COLO668 (cell line): ENCODE results near the gene HMGCL.
"Not testable (repeated sequence)": the region's sequence is repeated elsewhere in the genome, so short reads cannot be mapped to it uniquely, and the experiment has no call there.

Source experiments
- DNase-seq: peaks from one replicate; lab custom pipeline; 2025; ENCODE audit not compliant: unreplicated experiment; lab: John Stamatoyannopoulos, UW

HMGCL gene

DNA sequence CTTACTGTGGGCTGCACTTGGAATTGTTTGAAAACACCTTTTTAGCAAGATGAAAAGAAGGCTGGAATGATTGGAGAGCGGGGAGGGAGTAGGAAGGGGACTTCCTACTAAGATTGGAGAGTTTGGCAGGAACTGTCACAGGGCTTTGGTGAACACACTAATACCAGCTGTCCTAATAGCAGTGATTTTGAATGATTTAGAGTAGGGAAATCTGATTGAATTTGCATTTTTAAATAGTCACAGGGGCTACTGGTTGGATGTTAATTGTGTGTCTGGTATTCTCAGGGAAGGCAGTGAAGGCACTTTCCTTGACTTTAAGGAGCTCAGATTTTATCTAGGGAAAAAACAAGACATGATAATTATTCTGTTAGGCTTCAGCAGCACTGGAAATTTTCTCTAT, 2.5 kb upstream of the HMGCL start:
- no peak for DNase-seq

DNA sequence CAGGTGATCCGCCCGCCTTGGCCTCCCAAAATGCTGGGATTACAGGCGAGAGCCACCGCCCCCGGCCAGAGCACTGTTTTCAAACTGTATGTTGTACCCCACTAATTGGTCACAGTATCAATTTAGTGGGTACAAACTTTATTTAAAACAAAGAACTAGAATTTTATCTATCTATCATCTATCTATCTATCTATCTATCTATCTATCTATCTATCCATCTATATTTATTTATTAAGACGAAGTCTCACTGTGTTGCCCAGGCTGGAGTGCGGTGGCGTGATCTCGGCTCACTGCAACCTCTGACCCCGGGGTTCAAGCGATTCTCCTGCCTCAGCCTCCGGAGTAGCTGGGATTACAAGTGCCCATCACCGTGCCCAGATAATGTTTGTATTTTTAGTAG, 1.4 kb upstream of the HMGCL start:
- not testable (repeated sequence) for DNase-seq

DNA sequence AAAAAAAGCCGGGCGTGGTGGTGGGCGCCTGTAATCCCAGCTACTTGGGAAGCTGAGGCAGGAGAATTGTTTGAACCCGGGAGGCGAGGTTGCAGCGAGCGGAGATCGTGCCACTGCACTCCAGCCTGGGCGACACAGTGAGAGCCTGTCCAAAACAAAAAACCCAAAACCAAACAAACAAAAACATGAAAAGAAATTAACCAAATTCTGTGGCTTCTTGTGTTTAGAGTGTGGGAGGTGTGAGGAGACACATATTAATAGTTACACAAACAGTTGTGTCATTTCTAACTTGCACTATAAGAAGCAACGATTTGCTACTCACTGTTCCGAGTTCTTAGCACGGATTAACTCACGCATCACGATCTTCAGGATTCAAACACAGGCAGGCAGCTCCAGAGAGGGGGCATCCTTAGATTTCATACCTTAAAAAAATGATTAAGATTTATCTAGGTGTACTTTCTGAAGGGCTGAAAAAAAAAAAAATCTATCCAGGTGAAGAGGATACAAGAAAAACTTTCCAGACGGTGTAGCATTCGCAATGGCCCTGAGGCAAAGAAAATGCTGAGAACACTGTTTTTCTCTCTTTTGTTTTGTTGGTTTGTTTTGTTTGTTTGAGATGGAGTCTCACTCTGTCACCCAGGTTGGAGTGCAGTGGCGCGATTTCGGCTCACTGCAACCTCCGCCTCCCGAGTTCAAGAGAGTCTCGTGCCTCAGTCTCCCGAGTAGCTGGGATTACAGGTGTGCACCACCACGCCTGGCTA, 713 bp upstream of the HMGCL start:
- no peak for DNase-seq

DNA sequence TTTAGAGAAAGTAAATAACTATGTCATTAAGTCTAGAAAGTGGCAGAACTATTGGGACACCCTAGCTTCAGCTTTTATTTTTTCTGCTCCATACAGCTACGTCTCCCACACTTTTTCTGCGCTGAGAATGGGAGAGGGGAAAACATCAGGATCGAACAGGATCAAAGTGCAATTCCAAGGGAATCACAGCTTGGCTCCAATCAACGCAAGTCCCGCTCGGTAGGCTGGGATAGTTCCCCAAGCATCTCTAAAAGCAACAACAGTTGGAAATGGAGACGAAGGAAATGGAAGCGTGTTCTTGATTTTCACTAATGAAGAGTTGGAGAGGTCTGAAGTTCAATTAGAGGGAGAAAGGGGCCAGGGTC, 536 bp downstream of the HMGCL start:
- no peak for DNase-seq

DNA sequence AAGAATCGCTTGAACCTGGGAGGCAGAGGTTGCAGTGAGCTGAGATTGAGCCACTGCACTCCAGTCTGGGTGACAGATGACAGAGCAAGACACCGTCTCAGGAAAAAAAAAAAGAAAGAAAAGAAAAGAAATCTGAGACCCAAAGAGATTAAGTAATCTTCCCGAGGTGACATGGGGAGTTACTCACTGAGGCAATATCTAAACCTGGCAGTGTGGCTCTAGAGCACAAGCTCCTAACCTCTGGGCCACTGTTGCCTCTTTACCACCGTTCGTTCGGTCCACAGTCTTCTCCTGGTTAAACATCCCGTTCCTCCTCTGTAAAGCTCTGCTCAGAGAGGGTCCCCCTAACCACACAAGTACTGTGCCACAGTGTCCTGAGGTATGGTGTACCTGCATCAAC, 1.5 kb downstream of the HMGCL start:
- DNase-seq: no peak

DNA sequence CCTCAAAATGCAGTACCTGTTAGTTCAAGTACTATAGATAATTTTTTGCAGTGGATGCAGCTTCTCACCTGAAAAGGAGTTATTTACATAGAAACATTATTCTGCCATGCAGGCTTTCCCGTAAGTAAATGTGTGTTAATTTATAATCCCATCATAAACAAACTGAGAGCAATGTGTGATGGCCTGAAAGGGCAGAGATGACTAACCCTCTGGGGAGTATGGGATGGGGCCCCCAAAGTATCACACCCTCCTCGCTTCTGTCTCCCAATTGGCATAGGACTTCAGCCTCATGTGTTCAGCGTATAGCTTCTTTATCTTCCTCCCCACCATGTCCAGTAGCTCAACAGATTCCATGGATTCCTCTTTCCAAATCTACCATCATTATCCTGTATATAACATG, 7.6 kb downstream of the HMGCL start:
- DNase-seq: no peak

DNA sequence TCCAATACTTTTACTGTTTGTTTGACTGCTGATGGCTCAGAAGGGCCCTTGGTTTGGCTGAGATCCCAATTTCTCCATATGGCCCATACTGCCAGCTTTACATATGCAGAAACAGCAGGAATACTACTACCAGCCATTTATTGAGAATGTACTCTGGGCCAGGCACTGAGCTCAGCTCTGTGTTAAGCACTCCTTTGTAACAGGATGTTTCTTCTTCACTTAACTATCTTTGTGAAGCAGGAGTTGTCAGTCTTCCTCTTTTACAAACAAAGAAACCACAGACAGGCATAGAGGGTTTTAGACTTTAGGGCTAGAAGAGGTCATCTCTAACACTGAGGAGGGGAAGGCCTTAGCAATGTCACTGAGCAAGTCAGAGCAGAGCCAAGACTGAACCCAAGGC, 8.3 kb downstream of the HMGCL start:
- no peak for DNase-seq

DNA sequence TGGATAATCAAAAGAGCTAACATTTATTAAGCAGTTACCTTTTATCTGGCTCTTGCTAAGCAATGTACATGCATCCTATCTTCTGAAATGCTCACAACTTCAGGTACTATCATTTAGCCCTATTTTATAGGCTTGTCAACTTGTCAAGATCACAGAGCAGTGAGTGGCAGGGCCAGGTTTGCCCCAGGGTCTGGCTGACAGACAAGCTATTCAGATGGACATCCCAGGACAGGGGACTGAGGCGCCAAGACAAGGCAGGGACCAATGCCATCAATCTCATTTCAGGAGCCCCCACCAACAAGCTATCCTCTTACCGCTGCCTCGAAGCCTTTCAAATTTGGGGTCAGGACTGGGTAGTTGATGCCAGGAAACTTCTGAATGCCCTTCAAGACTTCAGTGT, 8.9 kb downstream of the HMGCL start:
- DNase-seq: no peak

DNA sequence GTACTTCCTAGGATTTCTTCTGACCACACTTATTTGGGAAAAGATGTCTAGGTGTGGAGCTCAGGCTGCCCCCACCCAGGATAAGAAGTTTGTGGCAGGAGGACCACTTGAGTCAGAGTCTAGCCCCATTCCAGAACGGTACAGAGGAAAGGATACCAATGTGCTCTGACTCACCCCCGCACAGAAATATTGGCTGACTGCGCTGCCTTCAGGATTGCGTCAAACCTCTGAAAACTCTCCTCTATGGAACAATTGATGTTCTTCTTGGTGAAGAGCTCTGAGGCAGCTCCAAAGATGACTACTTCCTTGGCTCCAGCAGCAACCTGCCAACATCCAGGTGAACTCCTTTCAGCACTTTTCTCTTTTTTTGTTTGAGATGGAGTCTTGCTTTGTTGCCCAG, 11.2 kb downstream of the HMGCL start:
- no peak for DNase-seq

DNA sequence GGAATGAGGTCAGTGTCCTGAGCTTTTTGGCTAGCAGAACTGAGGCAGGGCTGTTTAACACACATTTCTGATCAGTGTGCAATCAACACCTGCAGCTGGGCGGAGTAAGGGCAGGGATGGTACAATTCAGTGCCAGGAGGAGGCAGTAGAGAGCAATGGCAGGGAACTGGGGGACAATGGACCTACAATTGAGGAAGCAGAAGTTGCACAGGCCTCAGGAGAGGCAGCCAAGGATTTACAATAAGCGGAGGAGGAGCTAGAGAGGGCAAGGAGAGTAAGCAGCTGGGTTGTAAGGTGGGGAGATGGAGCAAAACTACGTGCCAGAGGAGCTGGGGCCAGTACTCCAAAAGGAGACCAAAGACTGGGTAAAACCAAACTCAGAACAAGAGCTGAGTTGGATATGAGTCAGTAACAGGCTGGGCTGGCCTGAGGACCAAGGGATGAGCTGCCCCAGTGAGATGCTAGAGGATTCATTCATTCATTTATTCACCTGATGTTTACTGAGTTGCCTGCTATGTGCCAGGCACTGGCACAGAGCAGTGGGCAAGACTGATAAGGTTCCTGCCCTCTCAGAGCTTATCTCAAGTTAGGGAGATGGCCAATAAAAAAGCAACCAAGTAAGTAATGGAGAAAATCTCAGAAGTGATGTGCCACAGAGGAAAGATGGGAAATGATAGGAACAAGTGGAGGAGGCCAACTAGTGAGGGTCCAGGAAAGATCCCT, 14.2 kb downstream of the HMGCL start:
- peak; percentile 60 for DNase-seq

DNA sequence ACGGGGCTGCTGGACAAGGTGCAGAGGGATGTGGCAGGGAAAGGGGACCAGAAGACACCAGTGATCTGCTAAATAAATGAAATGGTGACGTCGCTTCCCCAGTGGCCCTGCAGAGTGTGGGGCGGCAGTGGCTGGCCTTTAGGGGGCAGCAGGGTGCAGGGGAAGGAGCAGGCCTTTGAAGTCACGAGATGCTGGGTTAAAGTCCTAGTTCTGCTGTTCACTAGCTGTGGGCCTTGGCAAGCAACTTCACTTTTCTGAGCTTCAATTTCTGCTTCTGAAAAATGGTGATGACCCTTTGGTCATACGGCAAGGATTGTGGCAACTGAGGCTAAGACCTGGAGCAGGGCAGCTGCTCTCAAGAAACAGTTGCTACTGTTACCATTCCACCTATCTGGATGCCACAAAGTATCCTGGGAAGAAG, 15.5 kb downstream of the HMGCL start:
- DNase-seq: peak; percentile 90

DNA sequence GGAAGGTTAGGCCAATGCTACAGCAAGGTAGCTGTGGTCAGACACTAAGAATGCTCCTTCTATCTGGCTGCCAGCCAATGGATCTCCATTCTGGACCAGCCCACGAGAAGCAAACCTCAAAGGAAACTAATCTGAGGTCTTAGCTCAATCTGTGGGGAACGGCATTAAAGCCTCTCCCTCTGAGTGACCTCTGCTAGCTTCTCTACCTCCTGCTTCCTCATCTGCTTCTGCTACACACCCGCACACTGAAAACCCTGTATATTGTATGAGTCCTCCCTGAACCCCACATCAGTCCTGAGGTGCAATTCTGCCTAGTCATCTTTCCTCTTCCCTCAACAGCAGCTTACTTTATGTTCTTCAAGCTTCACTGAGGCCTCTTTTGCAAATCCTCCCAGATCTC, 17.8 kb downstream of the HMGCL start:
- DNase-seq: no peak

DNA sequence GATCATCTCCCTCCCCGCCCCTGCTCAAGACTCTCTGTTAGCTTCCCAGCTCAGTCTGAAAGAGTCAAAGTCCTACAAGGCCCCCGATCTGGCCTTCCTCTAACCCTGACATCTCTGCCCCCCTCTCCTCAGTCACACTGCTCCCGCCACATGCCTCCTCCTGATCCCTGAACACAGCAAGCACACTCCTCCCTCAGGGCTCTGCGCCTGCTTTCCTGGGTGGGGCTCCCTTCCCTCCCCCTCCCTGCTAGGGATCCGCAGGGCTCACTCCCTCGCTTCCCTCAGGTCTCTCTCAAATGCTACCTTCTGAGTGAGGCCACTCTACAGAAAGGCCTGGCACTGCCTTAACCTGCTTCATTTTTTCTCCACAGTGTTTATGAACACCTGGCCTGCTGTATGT, 18.9 kb downstream of the HMGCL start:
- no peak for DNase-seq

DNA sequence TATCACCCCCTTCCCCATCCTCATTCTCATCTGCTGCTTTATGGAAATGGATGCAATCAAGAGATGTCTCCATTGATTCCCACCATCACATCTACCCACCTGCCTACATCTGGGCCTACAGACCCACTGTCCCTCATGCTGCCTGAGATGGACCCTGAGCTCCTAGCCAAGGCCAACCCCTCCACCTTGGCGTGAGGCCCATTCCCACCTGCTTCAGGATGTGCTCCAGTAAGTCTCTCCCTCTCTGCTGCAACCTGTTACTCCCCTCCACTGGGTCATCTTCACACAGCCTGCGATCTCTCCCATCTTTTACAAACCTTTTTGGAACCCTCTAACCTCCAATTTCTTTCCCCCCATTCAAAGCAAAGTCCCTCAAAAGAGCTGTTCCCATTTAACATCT, 20.2 kb downstream of the HMGCL start:
- no peak for DNase-seq

DNA sequence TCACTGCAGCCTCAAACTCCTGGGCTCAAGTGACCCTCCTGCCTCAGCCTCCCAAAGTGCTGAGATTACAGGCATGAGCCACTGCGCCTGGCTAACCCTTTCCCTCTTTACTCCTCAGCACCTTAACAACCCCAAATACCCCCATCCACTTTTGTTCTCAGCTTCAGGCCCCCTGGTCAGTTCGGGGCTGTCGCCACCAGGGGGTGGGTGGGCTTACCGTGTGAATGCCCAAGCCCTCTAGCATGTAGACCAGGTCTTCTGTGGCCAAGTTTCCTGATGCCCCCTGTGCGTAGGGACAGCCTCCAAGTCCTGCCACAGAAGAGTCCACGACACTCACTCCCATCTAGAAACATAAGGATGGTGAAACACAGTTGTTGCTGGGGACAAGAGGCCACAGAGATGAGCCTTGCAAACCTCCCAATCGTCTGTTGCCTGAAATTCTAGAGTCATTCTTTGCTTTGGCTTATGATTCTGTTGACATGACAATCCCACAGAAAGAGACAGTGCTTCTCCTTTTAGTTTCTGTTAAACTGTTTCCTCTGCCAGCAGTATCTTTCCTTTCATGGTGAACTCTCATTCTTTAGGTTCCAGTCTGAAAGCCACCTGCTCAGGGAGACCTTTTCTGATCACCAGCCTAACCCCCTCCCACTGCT, 20.9 kb downstream of the HMGCL start:
- no peak for DNase-seq

DNA sequence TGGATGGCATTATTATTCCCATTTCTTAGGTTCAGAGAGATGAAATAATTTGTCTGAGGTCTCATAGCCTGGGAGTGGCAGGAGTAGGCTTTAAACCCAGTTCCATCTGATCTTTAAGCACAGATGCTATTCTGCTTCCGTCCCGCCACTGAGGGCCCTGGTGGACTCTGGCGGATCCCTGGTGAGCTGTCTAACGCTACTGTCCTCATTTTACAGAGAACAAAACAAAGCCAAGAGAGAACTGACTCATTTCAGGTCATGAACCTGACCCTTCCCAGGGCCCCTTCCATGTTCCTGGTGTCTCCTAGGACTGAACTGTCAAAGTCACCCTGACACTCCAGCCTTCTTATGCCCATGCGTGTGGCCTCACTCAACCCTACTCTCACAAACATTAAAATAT, 21.6 kb downstream of the HMGCL start:
- no peak for DNase-seq

DNA sequence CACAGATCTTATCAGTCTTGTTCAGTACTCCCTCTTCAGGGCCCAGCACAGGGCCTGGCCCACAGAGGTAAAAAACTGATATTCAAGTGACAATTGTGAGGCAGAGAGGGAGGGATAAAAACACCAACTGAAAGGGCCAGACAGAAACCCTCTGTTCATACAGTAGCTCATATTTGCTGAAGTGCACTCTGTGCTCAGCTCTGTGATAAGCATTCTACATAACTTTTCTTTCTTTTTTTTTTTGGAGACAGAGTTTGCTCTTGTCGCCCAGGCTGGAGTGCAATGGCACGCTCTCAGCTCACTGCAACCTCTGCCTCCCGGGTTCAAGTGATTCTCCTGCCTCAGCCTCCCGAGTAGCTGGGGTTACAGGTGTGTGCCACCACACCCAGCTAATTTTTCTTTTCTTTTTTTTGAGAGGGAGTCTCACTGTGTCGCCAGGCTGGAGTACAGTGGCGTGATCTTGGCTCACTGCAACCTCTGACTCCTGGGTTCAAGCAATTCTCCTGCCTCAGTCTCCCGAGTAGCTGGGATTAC, 22.4 kb downstream of the HMGCL start:
- not testable (repeated sequence) for DNase-seq

DNA sequence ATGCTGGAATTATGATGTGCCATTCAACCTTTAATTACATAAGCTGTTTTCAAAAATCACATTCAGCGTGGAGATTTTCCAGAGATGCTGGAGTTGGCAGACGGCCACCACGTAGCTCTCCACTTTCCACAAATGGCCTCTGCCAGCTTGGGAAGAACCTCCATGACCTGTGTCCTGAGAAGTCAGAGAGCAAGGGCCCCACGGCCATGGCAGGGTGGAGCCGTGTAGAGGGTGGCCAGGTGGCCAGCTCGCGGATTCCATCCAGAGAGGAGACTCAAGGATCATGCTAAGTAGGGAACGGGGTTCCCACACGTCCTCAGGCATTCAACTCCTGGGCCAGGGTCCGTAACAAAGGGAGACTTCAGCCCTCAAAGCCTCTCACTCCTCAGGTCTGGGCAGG, 23.4 kb downstream of the HMGCL start:
- no peak for DNase-seq

DNA sequence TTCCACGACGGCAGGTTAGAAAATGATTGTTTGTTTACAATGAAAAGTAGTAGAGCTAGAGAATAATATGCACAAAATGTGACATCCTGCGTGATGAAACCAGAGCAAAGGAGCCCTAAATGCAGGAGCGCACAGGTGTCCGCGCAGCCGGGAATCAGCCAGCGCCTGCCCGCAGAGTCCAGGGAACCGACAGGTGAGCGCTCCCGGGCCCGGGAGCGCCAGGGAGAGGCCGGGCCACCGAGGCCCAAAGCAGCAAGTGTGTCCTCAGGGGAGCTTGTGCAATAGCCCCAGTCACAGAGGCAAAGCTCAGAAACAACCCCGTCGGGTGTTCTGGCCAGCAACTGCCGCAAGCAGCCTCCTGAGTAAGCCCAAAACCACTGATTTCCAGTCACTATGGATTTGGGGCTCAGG, 23.9 kb downstream of the HMGCL start:
- peak; percentile 70 for DNase-seq

DNA sequence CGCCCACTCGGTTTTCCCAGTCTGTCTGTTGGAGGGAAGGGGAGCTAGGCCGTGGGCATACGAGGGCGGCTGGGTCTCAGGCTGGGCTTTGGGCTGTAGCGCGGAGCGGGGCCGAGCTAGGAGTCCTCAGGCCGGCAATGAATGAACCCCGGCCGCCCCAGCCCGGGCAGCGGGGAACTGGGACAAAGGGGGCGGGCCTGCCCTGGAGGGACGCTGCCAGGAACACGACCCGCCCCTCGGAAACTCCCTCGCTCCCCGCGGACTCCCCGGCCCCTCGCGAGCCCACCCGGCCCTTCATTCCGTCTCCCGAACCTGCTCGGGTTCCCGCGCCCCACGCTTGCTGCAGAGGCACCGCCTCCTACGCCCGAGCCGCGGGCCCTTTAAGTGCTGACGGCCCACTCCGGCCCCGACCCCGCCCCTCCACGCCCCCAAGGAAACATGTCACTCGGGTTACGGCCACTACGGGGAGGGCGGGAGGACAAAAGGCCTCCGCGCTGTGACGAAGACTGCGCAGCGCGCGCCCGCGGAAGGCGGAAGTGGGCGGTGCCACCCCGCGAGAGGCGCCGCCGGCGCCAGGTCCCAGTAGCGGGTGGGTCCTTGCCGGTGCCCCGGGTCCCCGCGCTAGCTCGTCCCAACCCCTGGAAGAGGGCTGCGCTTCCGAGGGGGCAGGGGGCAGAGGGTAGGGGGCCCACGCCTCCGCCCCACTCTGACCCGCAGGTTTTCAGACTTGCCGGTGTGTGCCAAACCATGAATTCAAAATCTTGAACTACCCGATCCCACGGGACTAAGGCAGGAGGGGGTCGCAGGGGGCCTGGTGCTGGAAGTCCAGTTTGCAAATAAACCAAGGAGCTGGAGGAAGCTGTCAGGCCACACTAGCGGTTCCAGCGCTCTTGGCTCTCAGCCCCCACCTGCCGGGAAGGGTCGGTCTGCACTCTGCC, 24.6 kb downstream of the HMGCL start, which contains the start of gene GALE:
Gene GALE (minus strand): TSS at position 355 of the 938 bp plus-strand sequence. CDS start 1,747 bp downstream, outside the sequence.
- peak; percentile 100 for DNase-seq
